HuH-7.5 (cell line): ENCODE data around the gene PAAF1.

Experiments used
- DNase-seq: peaks from one replicate; pipeline ENCODE4 v3.0.0; 2011; ENCODE audit warnings: low spot score

The PAAF1 gene

GRCh38 chr11:73972620-73973449, 96.0 kb downstream of the PAAF1 start:
- DNase-seq: no peak

GRCh38 chr11:73974604-73975478, 98.0 kb downstream of the PAAF1 start:
- DNase-seq: no peak

- no peak for DNase-seq
Observed at GRCh38 chr11:73975479-73975757, 98.6 kb downstream of the PAAF1 start.

GRCh38 chr11:73976451-73977151, 99.8 kb downstream of the PAAF1 start:
- no peak for DNase-seq

- DNase-seq: no peak
Observed at GRCh38 chr11:73977856-73978519, 101.2 kb downstream of the PAAF1 start.

- no peak for DNase-seq
Observed at GRCh38 chr11:73978576-73979086, 101.8 kb downstream of the PAAF1 start.

GRCh38 chr11:73980001-73980961, 103.5 kb downstream of the PAAF1 start:
- no peak for DNase-seq
